HS-27A (cell line): ENCODE results near the gene NINJ2.

Experiments used
- DNase-seq: peaks from one replicate; pipeline ENCODE4 v3.0.0-alpha.2; 2012; ENCODE audit warnings: low read depth, missing footprints

The NINJ2 gene

DNA sequence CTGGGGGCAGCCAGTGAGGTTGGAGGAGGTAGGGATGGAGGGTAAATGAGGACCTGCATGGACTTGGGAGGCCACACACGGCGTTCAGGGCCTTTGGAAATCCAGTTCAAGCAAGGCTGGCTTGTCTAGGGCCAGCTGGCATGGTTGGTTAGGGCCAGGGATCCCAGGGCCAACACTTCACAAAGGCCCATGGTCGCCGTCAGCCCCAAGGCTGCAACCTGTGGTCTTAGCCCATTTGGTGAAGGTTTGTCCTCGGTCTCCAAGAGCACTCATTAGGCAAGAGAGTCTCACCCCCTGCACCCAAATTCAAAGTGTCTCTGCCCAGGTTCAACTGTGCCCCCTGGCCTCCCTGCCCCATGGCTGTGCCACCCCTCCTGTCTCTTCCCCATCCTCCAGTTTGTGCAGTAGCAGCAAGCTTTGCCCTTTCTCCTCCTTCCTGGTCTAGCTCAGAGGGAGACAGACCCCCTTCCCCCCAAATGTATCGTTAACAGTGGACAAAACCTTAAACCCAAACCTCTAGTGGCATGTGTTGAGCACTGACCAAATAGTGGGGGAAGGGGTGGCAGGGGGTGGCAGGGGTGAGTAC is 94.1 kb downstream of the NINJ2 start:
- DNase-seq, result no peak

DNA sequence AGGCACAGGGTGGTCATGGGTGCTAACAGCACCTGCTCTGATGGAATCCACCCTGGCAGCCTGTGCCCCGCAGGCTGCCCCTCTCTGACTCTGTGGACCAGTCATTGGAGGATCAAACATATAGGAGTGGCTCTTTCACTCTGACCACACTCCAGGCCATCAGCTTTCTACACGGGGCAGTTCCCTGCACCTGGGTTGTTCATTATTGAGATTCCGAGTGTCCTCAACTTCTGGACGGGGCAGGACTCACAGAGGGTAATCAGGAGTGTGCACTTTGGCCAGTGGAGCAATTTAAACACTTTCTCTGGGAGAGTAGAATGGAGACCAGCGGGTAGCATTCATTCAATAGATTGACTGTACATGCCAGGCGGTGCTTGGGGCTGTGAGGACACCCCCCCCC is 94.8 kb downstream of the NINJ2 start:
- DNase-seq, result no peak

DNA sequence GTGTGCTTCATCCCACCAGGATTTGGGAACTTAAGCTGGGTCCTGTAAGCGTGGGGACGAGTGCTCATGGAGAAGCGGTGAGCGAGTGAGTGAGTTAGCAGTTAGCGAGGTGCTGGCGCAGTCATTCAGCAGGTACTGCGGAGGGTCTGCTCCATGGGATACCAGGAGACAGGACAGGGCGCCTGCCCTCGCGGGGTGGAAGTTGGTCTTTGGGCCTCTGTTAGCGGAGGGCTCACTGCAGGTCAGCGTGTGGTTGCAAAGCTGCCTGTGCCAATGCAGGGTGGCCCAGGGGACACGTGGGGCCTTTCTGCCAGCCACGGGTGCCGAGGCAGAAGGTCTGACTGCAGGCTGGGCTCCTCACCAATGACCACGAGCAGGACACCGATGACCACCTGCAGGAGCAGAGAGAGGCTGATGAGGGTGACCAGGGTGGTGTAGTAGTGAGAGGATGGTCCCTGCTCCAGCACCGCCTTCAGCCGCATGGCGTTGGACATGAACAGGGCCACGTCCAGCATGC is 97.6 kb downstream of the NINJ2 start:
- no peak for DNase-seq

DNA sequence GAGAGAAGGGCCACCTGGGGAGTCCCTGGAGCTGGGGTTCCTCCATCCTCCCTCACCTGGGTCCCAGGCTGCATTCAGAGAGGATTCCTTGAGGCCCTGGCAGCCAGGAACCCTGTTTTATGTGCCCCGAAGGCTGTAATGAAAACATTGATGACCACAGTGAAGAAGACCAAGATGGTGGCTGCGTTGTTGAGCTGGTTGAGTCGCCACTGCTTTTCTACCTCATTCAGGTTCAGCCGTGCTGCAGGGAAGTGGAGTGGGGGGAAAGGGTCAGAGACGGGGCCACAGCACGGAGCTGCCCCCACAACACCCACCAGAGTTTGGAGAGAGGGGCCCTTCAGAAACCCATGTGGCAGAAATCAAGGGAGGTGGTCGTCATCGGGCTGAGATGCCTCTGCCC is 98.1 kb downstream of the NINJ2 start:
- no peak for DNase-seq

DNA sequence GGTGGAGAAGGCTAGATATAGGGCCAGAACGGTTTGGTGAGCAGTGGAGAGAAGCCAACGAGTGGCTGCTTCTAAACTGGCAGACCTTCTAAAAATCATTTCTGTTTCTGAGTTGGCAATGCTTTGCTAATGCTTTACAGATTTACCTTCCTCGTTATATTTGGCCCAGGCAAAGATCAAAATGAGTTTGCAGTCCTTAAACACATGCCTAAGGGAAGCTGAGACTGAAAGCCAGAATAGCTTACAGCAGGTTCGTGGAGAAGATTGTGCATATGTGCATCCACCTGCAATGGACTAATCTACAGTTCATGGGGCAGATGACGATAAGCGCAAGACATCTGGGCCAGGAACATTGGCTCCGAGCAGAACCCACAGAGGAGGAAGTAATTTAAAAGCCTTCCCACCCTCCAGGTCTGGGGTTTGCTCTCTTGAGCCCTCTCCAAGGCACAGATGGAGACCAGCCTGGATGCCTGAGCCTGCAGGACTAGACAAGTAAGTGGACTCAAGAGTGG is 99.4 kb downstream of the NINJ2 start:
- no peak for DNase-seq

DNA sequence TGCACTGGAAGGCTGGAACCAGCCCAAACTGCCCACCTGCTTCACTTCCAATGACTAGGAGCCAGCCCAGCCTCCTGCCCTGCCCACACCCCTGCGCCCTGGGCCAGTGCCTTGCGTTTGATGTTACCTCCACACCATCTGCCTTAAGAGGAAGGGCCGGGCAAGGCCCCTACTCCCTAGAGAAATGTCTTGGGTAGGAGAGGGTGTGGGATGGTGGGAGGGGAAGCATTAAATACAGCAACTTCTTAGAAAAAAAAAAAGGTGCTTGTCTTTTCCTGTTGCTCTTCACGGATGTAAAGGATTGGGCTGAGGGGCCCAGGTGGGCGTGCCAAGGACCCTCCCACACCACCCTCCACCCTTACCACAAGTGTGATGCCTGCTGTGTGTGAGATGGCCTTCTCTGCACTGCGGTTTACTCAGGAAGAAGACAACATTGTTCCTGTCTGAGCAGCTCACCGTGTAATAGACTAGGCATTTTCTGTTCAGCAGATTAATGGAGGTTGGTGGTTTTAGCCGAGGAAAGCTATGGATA is 99.9 kb downstream of the NINJ2 start:
- DNase-seq, result no peak

DNA sequence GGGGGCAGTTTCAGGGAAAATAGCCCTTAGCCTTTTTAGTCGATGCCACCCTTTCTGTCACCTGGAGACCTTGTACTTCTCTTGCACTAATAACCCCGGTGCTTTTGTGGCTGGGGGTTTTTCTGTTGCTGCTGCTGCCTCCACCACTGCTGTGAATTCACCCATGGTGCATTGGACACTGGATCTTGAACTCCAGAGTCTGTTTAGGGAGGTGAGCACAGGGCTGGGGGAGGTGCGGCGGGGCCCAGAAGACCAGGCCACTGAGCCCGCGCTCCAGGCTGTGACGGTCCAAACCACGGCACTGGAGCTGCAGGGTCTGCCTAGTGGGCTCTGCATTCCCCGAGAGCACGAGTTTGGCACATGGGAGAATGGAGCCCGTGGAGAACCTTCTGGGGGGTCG is 100.6 kb downstream of the NINJ2 start:
- DNase-seq, result no peak

DNA sequence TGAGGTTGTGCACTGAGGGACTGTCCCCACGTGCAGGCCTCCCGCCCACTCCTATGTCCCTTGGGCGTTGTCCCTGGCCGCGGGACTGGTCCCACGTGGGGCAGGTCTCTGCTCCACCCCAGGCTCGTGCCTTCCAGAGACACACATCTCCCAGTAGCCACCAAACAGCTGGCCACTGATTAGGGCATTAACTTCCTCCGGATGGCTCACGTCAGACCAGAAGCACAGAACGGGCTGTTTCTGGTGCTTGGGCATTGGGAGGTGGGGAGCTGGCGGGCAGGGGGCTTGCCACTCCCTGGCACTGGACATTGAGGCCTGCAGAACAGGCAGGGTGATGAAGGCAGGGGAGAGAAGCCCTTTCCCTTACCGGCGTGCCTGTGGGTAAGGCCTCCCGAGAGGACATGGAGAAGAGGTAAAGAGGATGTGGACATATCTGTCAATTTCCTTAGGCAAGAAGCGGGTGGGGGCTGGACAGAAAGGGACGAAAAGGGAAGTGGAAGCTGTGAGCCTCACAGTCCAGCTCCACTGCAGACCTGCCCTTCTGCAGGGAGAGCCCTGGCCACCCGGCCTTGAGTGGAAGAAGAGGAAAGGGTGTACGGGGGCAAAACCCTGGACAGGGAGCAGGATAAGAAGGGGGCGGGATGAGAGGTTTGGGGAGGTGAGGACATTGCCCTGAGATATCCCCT is 101.2 kb downstream of the NINJ2 start:
- no peak for DNase-seq

DNA sequence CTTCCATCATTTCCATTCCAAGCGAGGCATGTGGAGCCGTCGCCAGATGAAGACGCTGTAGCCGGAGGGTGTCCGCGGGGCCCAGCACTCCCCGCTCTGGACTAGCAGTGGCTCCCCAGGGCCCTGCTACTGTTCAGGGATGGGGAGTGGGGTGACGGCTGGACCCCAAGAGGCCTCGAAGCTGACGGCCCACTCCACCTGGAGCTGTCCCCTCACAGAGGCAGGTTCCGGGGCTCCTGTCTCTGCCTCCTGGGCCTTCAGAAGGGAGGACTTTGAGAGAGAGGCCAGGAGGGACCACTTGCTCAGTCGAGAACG is 101.9 kb downstream of the NINJ2 start:
- DNase-seq, result no peak

DNA sequence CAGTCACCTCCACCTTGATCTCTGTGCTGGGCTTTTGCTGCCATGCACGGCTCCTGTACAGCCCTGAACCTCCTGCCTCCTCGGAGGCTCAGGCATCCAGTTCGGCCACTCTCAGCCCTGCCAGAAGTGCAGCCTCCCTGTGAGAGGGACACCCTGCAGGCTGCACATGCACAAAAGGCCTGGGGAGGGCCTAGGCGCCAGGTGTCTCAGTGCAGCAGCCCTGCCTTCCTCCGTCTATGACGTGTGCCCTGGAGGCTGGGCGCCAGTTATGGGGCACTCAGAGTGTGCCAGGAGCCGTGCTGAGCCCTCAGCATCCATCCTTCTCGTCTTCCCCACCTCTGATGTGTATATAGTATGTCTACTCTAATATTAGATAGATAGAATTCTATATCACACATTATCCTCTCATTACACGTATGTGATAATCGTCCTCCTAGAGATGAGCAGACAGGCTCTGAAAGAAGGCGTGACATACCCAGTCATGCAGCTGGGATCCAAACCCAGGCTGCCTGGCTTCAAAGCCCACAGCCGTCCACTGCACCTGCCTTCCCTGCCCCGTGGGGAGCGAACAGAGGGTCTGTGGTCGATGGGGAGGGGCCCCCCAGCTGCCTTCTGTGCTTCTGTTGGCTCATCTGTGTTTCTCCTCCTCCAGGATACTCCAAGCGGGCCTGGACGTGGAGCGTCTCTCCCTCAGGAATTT is 102.4 kb downstream of the NINJ2 start:
- DNase-seq, result no peak

DNA sequence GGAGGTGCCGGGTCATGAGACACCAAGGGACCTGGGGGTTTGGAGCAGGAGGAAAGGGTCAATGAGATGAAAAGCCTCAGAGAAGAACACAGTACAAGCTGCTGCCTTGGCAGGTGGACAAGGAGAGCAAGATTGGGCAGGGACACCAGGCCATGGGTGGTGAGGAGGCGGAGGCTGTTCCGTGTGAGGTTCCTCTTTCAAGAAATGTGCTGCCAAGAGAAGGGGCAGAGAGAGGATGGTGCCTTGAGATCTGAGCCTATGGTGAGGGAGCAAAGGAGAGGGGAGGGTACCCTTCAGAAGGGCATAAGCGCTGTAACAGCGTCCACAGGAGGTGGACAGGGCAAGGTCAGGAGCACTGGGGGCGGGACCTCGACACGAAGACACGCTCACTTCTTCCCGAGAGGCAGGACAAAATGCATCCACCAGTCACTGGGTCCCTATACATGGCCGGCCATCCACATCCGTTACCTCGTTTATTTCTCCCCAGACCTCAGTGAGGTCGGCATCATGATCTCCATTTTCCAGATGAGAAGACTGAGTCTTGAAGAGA is 103.3 kb downstream of the NINJ2 start:
- no peak for DNase-seq

DNA sequence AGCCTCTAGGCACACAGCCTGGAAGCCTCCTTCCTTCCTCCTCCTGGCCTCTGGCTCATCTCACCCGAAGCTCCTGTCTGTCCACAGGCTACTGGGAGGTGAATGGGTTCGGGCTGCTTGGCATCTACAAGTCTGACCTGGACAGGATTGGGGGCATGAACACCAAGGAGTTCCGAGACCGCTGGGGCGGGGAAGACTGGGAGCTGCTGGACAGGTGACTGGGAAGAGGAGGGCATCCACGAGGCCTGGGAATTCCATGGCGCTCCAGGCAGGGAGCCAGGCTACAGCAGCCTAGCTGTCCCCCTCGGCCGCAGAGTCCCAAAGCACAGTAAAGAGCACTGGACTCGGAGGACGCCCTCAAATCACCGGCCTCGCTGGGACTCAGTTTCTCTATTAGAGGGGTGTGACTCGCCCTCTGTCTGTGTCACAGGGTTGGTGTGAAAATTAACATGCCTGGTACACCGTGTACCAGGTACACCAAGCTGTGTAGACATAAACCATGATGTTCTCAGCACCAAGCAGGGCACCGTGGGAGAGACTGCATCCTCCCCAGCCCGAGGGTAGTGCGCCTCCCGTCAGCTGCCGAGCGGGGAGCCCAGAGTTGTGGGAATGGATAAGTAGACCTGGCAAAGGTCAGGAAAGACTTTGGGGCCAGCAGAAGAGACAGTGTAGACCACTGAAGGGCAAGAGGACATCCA is 103.9 kb downstream of the NINJ2 start:
- DNase-seq, result no peak

DNA sequence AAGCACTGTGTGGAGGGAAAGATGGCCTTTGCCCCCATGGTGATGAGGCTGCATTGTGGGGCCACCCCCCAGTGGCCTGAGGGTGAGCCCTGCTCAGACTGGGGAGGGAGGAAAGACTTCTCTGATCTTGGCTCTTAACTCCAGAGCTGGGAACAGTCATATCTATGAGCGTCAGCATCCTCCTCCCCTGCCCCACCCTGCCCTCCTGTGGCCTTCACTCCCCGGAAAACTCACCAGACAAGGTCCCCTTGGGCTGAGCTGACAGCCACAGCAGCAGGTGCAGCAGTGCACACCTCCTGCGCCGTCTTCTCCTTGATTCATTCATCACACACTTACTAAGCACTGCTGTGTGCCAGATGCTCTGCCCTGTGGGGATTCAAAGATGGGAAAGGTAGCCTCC is 104.7 kb downstream of the NINJ2 start:
- DNase-seq, result no peak

DNA sequence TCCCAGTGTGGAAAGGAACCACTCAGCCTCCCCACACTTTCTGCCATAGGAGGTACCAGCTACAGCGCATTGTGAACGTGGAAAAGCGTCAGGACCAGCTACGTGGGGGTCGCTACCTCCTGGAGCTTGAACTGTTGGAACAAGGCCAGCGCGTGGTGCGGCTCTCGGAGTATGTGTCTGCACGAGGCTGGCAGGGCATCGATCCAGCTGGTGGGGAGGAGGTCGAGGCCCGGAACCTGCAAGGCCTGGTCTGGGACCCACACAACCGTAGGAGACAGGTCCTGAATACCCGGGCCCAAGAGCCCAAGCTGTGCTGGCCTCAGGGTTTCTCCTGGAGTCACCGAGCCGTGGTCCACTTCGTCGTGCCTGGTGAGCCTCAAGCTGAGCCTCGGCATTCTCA is 106.7 kb downstream of the NINJ2 start:
- DNase-seq, result no peak

DNA sequence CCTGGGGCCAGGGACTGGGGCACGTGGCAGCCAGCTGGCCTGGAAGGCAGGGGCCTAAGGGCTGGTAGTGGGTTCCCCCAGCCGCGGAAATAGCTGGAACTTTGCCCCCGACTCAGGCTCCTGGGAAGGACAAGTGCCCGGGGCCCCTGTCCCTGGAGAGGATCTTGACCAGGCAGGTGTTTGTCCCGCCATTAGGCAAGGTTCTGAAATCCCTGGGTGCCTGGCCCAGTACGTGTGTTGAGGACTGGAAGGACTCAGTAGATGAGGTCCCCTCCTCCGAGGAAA is 109.3 kb downstream of the NINJ2 start:
- DNase-seq, result no peak

DNA sequence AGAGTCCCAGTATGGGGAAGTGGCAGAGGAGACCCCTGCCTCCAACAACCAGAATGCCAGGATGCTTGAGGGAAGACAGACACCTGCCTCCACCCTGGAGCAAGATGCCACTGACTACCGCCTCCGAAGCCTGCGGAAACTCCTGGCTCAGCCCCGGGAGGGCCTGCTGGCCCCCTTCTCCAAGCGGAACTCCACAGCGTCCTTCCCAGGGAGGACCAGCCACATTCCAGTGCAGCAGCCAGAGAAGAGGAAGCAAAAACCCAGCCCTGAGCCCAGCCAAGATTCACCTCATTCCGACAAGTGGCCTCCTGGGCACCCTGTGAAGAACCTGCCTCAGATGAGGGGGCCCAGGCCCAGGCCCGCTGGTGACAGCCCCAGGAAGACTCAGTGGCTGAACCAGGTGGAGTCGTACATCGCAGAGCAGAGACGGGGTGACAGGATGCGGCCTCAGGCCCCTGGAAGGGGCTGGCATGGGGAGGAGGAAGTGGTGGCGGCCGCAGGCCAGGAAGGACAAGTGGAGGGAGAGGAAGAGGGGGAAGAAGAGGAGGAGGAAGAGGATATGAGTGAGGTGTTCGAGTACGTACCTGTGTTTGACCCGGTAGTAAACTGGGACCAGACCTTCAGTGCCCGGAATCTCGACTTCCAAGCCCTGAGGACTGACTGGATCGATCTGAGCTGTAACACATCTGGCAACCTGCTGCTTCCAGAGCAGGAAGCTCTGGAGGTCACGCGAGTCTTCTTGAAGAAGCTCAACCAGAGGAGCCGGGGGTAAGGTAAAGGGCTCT is 109.8 kb downstream of the NINJ2 start:
- DNase-seq, result no peak

DNA sequence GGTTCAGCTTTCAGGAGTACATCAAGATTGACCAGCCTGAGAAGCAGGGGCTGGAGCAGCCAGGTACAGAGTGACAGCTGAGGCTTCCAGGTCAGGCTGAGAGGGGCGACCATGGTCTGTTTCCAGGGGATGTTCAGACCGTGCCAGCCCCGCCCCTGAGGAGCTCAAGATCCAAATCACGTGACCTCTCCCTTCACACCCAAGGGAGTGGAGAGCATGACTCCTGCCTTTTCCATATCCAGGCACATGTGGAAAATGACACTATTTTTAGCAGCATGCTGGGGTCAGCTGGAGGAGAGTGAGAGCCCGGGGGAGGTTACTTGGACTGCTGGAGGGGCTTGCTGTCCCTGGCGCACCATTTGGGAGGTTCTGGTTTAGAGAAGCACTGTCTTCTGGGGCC is 110.8 kb downstream of the NINJ2 start:
- DNase-seq, result no peak

DNA sequence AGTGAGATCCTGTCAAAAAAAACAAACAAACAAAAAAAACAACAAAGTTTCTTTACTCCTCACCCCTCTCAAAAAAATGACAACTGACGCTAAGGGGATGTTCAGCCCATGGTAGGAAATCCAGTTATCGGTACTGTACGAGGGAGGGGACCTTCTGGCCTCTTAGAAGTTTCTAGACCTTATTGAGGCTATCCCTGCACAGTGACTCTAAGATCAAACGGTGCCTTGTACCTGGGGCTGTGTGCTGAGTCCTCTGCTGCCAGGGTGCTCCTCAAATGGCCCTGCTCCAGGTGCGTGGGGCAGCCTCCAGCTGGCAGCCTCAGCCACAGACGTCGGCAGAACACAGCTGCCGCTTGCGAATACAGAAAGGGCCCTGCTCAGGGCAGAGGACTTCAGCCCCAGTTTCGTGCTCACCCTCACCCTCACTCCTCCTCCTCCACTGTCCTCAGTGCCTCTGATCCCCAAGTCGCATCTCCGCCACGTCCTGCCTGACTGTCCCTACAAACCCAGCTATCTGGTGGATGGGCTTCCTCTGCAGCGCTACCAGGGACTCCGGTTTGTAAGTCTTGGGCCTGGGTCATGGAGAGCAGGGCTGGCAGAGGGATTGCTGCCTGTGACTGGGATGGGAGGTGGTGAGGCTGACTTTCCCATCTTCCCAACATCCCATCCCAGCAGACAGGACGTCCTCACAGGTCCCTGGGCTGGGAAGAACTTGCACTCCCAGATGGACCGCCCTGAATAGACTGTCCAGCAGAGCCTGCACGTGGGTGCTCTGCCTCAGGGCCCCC is 112.6 kb downstream of the NINJ2 start:
- DNase-seq, result no peak

DNA sequence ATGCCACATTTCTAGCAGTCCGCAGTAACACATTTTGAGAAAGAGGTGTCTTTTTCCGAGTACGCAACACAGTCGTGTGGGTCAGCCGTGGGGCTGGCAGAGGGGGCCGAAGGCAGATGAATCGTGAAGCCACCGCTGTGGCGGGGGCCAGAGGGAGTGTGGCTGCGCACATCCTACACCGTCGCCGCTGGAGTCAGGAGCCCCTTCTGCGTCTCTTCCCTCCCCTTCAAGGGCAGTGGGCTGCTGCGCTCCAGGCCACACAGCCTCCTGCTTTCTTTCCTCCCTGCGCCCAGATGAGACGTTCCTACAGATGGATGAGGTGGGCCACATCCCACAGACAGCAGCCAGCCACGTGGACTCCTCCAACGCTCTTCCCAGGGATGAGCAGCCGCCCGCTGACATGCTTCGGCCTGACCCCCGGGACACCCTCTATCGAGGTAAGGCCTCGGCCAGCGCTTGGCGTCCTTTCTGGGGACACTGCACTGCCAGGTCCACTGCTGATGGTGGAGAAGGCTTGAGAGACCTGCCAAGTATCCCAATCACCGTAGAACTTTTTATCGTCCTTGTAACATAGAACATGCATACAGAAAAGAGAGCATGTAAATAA is 113.7 kb downstream of the NINJ2 start:
- no peak for DNase-seq

DNA sequence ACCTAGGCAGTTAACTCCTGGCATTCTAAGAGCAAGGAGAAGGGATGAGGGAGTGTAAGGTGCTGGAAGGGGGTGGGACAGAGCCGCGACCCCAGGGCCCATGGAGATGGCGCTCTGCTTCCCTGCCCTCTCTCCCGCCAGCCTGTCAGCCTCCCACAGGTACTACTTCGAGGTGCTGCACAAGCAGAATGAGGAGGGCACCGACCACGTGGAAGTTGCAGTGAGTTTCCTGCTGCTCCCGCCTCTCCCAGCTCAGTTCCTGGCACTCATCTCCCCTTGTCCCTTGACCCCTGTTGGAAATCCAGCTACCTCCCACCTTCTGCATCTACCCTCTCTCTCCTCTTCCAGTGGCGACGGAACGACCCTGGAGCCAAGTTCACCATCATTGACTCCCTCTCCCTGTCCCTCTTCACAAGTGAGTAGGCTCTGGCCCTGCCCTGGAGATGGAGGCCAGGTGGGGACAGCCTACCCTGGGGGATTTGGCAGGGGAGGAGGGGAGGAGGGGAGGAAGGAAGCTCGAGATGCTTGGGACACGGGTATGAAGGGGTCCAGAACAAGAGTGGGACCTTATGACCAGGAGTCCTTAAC is 115.3 kb downstream of the NINJ2 start:
- DNase-seq, result no peak
